Hepatocyte (in vitro differentiated cells): ENCODE data around the gene TMEM168.

ENCODE experiments used
- CTCF ChIP-seq: fragments of 200-600 bp; sonication (generic); IDR thresholded peaks from 2 replicates; pipeline ENCODE4 v1.5.1; 2016; ENCODE audit warnings: antibody characterized with exemption, mild to moderate bottlenecking; ENCODE audit not compliant: poor library complexity
- EZH2 ChIP-seq: fragments of 200-600 bp; sonication (generic); IDR thresholded peaks from 2 replicates; pipeline ENCODE4 v1.6.1; 2016; ENCODE audit warnings: antibody characterized with exemption, mild to moderate bottlenecking, borderline replicate concordance
- EZH2phosphoT487 ChIP-seq: fragments of 200-600 bp; sonication (generic); IDR thresholded peaks from one replicate; pipeline ENCODE4 v1.6.1; 2018; ENCODE audit warnings: antibody characterized with exemption, mild to moderate bottlenecking, low read depth, moderate library complexity; ENCODE audit not compliant: unreplicated experiment, severe bottlenecking

- TF ChIP-seq CTCF (no peak), EZH2 (no peak), EZH2phosphoT487 (no peak)
These were observed 38.5 kb upstream of the TMEM168 start for GRCh38 chr7:112828696-112829095.
